SK-MEL-5 (cell line): Measurements from ENCODE around the gene PRPF6. TPM values are rescaled to one million over a fixed set of nuclear protein-coding genes. Genes with fewer than 3 reads are reported as not detected.

Experiments used
- small RNA-seq, 2 experiments: library from RNA; depleted of rRNA; stranded (forward); fragments of <200 nt; gene quantifications; one replicate each; pipeline ENCODE3, GENCODE V24; 2014
- total RNA-seq: library from RNA; depleted of rRNA; stranded (reverse); fragments of >200 nt; shearing (Covaris generic); gene quantifications from 2 replicates; pipeline ENCODE4 v1.2.3, GENCODE V29; 2014; rRNA removed

PRPF6 gene
- total RNA-seq, 1 experiment from 2014 or later: 71.3 TPM

Small RNA genes lying within 50 kb of the gene (small RNA-seq; reads per million reads assigned to genes)
- gene AL355803.1 (0 reads per million in 2 experiments), gene MIR647 (0 reads per million in 2 experiments), gene MIR6813 (0 reads per million in 2 experiments)

Other genes starting within 250 kb of the PRPF6 start
- 2.1 and 3.3 TPM in 2 replicates for gene LIME1, start 244.5 kb upstream of the PRPF6 start, total RNA-seq
- 11.3 and 11.4 TPM in 2 replicates for gene SLC2A4RG, start 241.4 kb upstream of the PRPF6 start, total RNA-seq
- 1.0 and 1.6 TPM in 2 replicates for gene ZBTB46, start 149.9 kb upstream of the PRPF6 start, total RNA-seq
- gene ABHD16B, start 119.6 kb upstream of the PRPF6 start, total RNA-seq: not detected in 2 replicates
- gene TPD52L2, start 115.9 kb upstream of the PRPF6 start, total RNA-seq: 74.4 and 76.4 TPM in 2 replicates
- 52.7 and 58.1 TPM in 2 replicates for gene DNAJC5, start 86.0 kb upstream of the PRPF6 start, total RNA-seq
- gene UCKL1, start 24.7 kb upstream of the PRPF6 start, total RNA-seq: 21.5 and 23.2 TPM in 2 replicates
- gene ZNF512B, start 11.2 kb upstream of the PRPF6 start, total RNA-seq: 8.5 and 8.9 TPM in 2 replicates
- not detected in 2 replicates for gene SAMD10, start 1.5 kb upstream of the PRPF6 start, total RNA-seq
- 0.37 and 0.59 TPM in 2 replicates for gene C20orf204, start 55.0 kb downstream of the PRPF6 start, total RNA-seq
- gene SOX18, start 68.5 kb downstream of the PRPF6 start, total RNA-seq: 0.37 TPM in 1 of 2 replicates, not detected in the other
- gene TCEA2, start 82.1 kb downstream of the PRPF6 start, total RNA-seq: 6.8 and 9.8 TPM in 2 replicates
- 28.7 and 31.4 TPM in 2 replicates for gene RGS19, start 98.4 kb downstream of the PRPF6 start, total RNA-seq
- gene OPRL1, start 99.0 kb downstream of the PRPF6 start, total RNA-seq: 2.1 and 3.2 TPM in 2 replicates
- 1.1 TPM in 1 of 2 replicates, not detected in the other for gene LKAAEAR1, start 103.3 kb downstream of the PRPF6 start, total RNA-seq
- not detected in 2 replicates for gene NPBWR2, start 126.4 kb downstream of the PRPF6 start, total RNA-seq
- 0.29 and 1.8 TPM in 2 replicates for gene MYT1, start 183.3 kb downstream of the PRPF6 start, total RNA-seq